ENCODE measurements around the gene KRTAP10-3.

KRTAP10-3 gene

GRCh38 chr21:44514746-44515358 is 43.7 kb downstream of the KRTAP10-3 start:
- DNase-seq, result no peak

- no peak for DNase-seq
Measured at GRCh38 chr21:44514218-44514520, 44.4 kb downstream of the KRTAP10-3 start.

GRCh38 chr21:44513389-44514217 is 45.0 kb downstream of the KRTAP10-3 start:
- DNase-seq, result no peak

- DNase-seq, result no peak
Measured at GRCh38 chr21:44512496-44513388, 45.9 kb downstream of the KRTAP10-3 start.

GRCh38 chr21:44511938-44512275 is 46.7 kb downstream of the KRTAP10-3 start:
- DNase-seq, result no peak

GRCh38 chr21:44511219-44511937 is 47.2 kb downstream of the KRTAP10-3 start:
- DNase-seq, result no peak

GRCh38 chr21:44510508-44511218 is 47.9 kb downstream of the KRTAP10-3 start:
- DNase-seq, result peak; percentile 71 to 73

GRCh38 chr21:44510109-44510507 is 48.5 kb downstream of the KRTAP10-3 start:
- DNase-seq, result no peak

GRCh38 chr21:44509539-44509938 is 49.1 kb downstream of the KRTAP10-3 start:
- no peak for DNase-seq

GRCh38 chr21:44508711-44509445 is 49.7 kb downstream of the KRTAP10-3 start:
- DNase-seq, result no peak

GRCh38 chr21:44508426-44508710 is 50.2 kb downstream of the KRTAP10-3 start:
- DNase-seq, result no peak
